Skeletal muscle satellite cell (primary cell): Measurements from ENCODE around the gene ZC3HAV1L.
"Not testable (repeated sequence)": the region's sequence is repeated elsewhere in the genome, so short reads cannot be mapped to it uniquely, and the experiment has no call there.

Experiments
- H3K27me3 ChIP-seq: 2 replicates; pipeline ENCODE4 v1.7.0; 2013; ENCODE audit warnings: low read length; ENCODE audit not compliant: control insufficient read depth, insufficient read depth
- H3K36me3 ChIP-seq: 2 replicates; pipeline ENCODE4 v1.7.0; 2013; ENCODE audit warnings: mild to moderate bottlenecking, control low read depth, low read length; ENCODE audit not compliant: insufficient read depth
- H3K4me1 ChIP-seq: 2 replicates; pipeline ENCODE4 v1.7.0; 2013; ENCODE audit warnings: low read length; ENCODE audit not compliant: control insufficient read depth, insufficient read depth
- H3K4me2 ChIP-seq: 2 replicates; pipeline ENCODE4 v1.7.0; 2013; ENCODE audit warnings: mild to moderate bottlenecking, low read length
- H3K4me3 ChIP-seq: 2 replicates; pipeline ENCODE4 v1.7.0; 2013; ENCODE audit warnings: low read length
- H3K9ac ChIP-seq: 2 replicates; pipeline ENCODE4 v1.7.0; 2013; ENCODE audit warnings: mild to moderate bottlenecking, low read depth, low read length, moderate library complexity
- H3K9me3 ChIP-seq: replicated peaks from 2 replicates; pipeline ENCODE4 v1.7.0; 2013; ENCODE audit warnings: mild to moderate bottlenecking, control low read depth, low read length

The ZC3HAV1L gene

GRCh38 chr7:139071680-139072079 is 35.8 kb upstream of the ZC3HAV1L start:
- H3K4me2 ChIP-seq, result no peak overlapping the region
- H3K36me3 ChIP-seq, result peaks cover 32% of the 10 kb centered on the region
- peaks cover 3% of the 10 kb centered on the region for H3K4me1 ChIP-seq
- H3K4me3 ChIP-seq, result no peak overlapping the region
- H3K27me3 ChIP-seq, result no peaks in the 10 kb centered on the region
- H3K9me3 ChIP-seq, result no peaks in the 10 kb centered on the region
- no peak overlapping the region for H3K9ac ChIP-seq

DNA sequence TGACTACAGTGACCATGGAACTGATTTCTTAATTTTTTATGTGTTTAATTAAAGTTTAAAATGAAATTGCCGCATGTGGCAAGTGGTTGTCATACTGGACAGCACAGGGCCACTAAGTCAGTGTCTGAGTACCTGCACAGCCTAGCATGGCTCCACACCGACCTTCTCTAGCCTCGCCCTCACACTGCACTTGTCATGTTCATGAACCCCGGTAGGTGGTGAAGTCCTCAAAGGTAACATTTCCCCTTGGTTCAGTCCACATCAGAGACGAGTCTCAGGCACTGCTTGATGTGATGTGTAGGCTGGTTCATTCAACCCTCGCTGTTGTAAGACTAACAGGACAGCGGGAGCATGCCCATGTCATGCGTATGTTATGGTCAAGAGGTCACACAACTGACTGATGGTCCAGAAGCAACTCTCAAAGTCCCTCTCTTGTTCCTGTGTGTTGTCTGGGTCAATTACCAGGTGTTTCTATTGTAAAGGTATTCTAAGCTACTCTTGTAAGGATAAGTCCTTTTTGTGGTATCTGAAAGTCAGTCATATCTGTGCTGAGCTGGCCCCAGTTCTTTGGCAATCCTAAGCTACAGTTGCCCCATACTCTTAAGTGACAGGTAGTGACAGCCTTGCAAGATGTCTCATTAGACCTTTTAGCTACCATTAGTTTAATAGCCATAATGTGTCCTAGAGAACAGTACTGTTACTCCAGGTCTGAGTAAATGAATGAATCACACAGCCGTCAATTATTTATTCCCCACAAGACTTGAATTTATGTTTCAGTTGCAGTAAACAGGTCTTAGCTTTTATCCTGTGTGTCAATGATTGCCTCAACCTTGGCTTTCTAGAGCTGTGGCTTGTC is 32.9 kb upstream of the ZC3HAV1L start:
- peaks cover 37% of the 10 kb centered on the region for H3K36me3 ChIP-seq
- no peak overlapping the region for H3K4me2 ChIP-seq
- no peaks in the 10 kb centered on the region for H3K27me3 ChIP-seq
- H3K4me3 ChIP-seq, result no peak overlapping the region
- H3K9me3 ChIP-seq, result no peaks in the 10 kb centered on the region
- no peak overlapping the region for H3K9ac ChIP-seq
- H3K4me1 ChIP-seq, result no peaks in the 10 kb centered on the region

DNA sequence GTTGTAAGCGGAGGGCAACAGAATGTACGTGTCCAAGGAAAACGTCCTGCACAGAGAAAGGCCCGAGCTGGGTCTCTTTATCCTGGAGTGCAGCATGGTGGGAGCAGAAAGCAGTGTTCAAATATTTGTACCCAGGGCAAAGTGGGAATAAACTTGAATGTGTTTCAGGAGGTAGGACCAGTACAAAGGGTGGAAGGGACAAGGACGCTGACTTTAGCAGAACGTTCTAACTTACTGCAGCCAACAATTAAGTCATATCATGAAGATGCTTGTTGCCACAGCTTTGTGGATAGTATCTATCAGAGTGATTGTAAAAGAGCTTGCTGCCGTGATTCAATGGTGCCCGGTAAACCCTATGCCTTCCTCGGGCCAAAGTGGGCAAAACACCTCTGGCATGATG is 30.5 kb upstream of the ZC3HAV1L start:
- Histone ChIP-seq H3K36me3 (peaks cover 23% of the 10 kb centered on the region), H3K27me3 (no peaks in the 10 kb centered on the region)

GRCh38 chr7:139065323-139065722 is 29.5 kb upstream of the ZC3HAV1L start:
- Histone ChIP-seq H3K4me3 (no peak overlapping the region), H3K4me1 (no peaks in the 10 kb centered on the region), H3K4me2 (no peak overlapping the region), H3K27me3 (no peaks in the 10 kb centered on the region), H3K36me3 (peaks cover 23% of the 10 kb centered on the region), H3K9ac (no peak overlapping the region), H3K9me3 (no peaks in the 10 kb centered on the region)

More for the DNA sequence above, 30.5 kb upstream of the ZC3HAV1L start:
- Histone ChIP-seq H3K9me3 (no peaks in the 10 kb centered on the region), H3K4me3 (no peak overlapping the region), H3K4me1 (no peaks in the 10 kb centered on the region), H3K9ac (no peak overlapping the region), H3K4me2 (no peak overlapping the region)

GRCh38 chr7:139061416-139061815 is 25.6 kb upstream of the ZC3HAV1L start:
- Histone ChIP-seq H3K36me3 (peaks cover 17% of the 10 kb centered on the region), H3K4me3 (no peak overlapping the region), H3K27me3 (no peaks in the 10 kb centered on the region), H3K4me1 (no peaks in the 10 kb centered on the region), H3K9ac (no peak overlapping the region), H3K9me3 (no peaks in the 10 kb centered on the region), H3K4me2 (no peak overlapping the region)

- Histone ChIP-seq H3K36me3 (peaks cover 17% of the 10 kb centered on the region), H3K4me1 (no peaks in the 10 kb centered on the region), H3K9me3 (no peaks in the 10 kb centered on the region), H3K4me2 (no peak overlapping the region), H3K27me3 (no peaks in the 10 kb centered on the region), H3K9ac (no peak overlapping the region), H3K4me3 (no peak overlapping the region)
Observed at GRCh38 chr7:139060695-139061237, 24.9 kb upstream of the ZC3HAV1L start.

GRCh38 chr7:139059905-139060304 is 24.1 kb upstream of the ZC3HAV1L start:
- no peak overlapping the region for H3K4me2 ChIP-seq
- no peaks in the 10 kb centered on the region for H3K27me3 ChIP-seq
- H3K36me3 ChIP-seq, result peaks cover 16% of the 10 kb centered on the region
- H3K9me3 ChIP-seq, result no peaks in the 10 kb centered on the region
- H3K4me3 ChIP-seq, result no peak overlapping the region
- H3K4me1 ChIP-seq, result no peaks in the 10 kb centered on the region
- no peak overlapping the region for H3K9ac ChIP-seq

GRCh38 chr7:139058943-139059342 is 23.1 kb upstream of the ZC3HAV1L start:
- Histone ChIP-seq H3K9me3 (no peaks in the 10 kb centered on the region), H3K4me3 (no peak overlapping the region), H3K9ac (no peak overlapping the region), H3K4me1 (peaks cover 4% of the 10 kb centered on the region), H3K27me3 (no peaks in the 10 kb centered on the region), H3K4me2 (no peak overlapping the region), H3K36me3 (peaks cover 11% of the 10 kb centered on the region)

- no peak overlapping the region for H3K4me2 ChIP-seq
- H3K4me1 ChIP-seq, result peaks cover 8% of the 10 kb centered on the region
- H3K27me3 ChIP-seq, result no peaks in the 10 kb centered on the region
- no peaks in the 10 kb centered on the region for H3K9me3 ChIP-seq
- no peak overlapping the region for H3K4me3 ChIP-seq
- peaks cover 17% of the 10 kb centered on the region for H3K36me3 ChIP-seq
- H3K9ac ChIP-seq, result no peak overlapping the region
Observed at GRCh38 chr7:139055674-139056073, 19.8 kb upstream of the ZC3HAV1L start.

DNA sequence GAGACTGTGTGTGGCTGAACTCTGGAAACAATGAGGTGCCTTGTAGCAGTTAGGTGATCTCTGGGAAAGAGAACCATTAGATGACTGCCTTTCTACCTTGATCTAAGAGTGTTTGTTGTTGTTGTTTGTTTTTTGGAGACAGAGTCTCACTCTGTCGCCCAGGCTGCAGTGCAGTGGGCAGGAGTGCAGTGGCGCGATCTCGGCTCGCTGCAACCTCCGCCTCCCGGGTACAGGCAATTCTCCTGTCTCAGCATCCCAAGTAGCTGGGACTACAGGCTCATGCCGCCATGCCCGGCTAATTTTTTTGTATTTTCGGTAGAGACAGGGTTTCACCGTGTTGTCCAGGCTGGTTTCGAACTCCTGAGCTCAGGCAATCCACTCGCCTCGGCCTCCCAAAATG is 18.8 kb upstream of the ZC3HAV1L start:
- H3K9ac ChIP-seq, H3K4me3 ChIP-seq, H3K4me2 ChIP-seq, H3K27me3 ChIP-seq, H3K9me3 ChIP-seq: not testable (repeated sequence)
- Histone ChIP-seq H3K36me3 (peaks cover 13% of the 10 kb centered on the region), H3K4me1 (peaks cover 14% of the 10 kb centered on the region)

DNA sequence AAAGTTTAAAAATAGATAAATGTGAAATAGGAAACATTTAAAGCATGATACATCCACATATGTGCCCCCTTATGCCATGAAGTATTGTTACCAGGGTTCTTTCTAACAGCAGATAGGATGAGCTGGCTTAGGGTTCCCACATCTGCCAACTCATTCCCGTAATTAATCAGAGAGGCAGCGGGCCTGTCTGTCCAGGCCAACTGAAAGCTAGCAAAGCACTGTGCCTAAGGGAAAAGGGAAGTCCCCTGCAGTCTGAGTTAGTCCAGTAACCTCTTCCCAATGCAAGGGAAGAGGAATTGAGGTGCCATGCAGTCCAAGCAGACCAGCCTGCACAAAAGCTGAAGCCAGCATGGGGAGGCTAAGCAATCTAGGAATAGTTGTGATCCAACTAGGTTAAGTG is 18.3 kb upstream of the ZC3HAV1L start:
- no peaks in the 10 kb centered on the region for H3K9me3 ChIP-seq
- no peaks in the 10 kb centered on the region for H3K27me3 ChIP-seq
- H3K4me3 ChIP-seq, result no peak overlapping the region
- H3K9ac ChIP-seq, result no peak overlapping the region
- peaks cover 16% of the 10 kb centered on the region for H3K36me3 ChIP-seq
- peaks cover 14% of the 10 kb centered on the region for H3K4me1 ChIP-seq
- H3K4me2 ChIP-seq, result no peak overlapping the region

- H3K4me2 ChIP-seq, result no peak overlapping the region
- H3K4me1 ChIP-seq, result peaks cover 14% of the 10 kb centered on the region
- no peak overlapping the region for H3K4me3 ChIP-seq
- H3K27me3 ChIP-seq, result no peaks in the 10 kb centered on the region
- H3K9ac ChIP-seq, result no peak overlapping the region
- H3K9me3 ChIP-seq, result no peaks in the 10 kb centered on the region
- H3K36me3 ChIP-seq, result peaks cover 22% of the 10 kb centered on the region
Observed at GRCh38 chr7:139051655-139052054, 15.8 kb upstream of the ZC3HAV1L start.
